ENCODE results near the gene PROKR2. TPM values are rescaled to one million over a fixed set of nuclear protein-coding genes. Genes with fewer than 3 reads are reported as not detected.

The PROKR2 gene
- not detected for total RNA-seq
- total RNA-seq (2013) = 0.11 TPM

DNA sequence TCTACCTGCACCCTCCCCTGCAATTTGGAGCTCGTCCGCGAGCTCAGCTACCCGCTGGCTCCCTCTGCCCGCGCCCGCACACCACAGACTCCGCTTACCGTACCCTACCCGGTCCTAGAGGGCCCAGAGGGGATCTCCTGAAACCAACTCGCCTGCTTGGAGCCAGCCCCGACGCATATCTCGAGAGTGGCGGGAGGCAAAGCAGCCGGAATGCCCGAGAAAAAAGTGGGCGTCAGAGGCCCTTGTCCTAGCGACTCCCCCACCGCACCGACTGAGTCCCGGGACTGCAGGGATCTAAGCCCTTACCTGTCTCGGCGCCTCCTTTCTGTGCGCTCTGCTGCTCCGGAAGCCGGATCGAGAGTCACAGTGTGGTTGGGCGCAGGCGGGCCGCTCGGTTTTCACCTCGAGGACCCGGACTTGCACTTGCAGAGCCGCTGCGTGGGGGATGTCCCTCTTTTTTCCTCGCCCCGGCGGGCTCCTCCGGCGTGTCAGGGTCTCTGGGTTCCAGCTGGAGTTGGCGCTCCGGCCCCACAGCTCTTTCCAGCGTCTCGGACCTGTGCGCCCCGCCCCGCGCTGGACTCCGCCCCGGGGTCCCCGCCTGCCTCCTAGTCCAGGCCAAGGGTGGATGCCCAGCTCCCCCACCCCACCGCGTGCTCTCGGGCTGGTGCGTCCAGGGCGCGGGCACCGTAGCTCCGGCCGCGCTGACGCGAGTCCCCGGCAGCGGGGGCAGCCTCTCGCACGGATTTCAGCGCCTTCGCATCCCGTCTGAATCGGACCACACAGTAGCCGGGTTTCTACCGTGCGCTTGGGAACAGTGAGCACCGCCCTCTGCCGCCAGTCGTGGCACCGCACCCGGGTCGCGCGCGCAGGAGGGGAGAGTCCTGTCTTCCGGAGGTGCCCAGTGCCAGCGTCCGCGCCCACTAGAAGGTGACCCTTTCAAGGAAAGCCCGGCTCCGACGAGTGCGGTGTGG is at the start of gene PROKR2:
Gene PROKR2 (minus strand): TSS at position 767 of the 971 bp plus-strand sequence. CDS start 2,585 bp downstream, outside the sequence.
- Mint-ChIP-seq H3K4me3 (peak within 1 kb of the TSS; percentile 35), H3K4me1 (no peaks in the 10 kb centered on the region), H3K27me3 (ENCODE audit: low read depth in 2 of 2) (peaks cover 32 to 34% of the 10 kb centered on the region in 2 donors), H3K36me3 (no peaks in the 10 kb centered on the region), H3K27ac (no peak within 1 kb of the TSS), H3K9me3 (no peaks in the 10 kb centered on the region)
- Histone ChIP-seq H3K36me3 (ENCODE audit: control insufficient read depth, insufficient read depth, low read length) (no peaks in the 10 kb centered on the region), H3K27me3 (ENCODE audit: control insufficient read depth, insufficient read depth, low read length) (peaks cover 18% of the 10 kb centered on the region), H3K4me3 (ENCODE audit: low read length) (peak within 1 kb of the TSS; percentile 5), H3K4me1 (ENCODE audit: control insufficient read depth, insufficient read depth, low read length) (peaks cover 15% of the 10 kb centered on the region), H3K9me3 (ENCODE audit: control insufficient read depth, insufficient read depth, low read length) (no peaks in the 10 kb centered on the region), H3K27ac (ENCODE audit: low read length) (no peak within 1 kb of the TSS)
- peak in 1 of 2 donors; percentile 31 for DNase-seq
- peak in 1 of 3 donors; percentile 46 for ATAC-seq
- TF ChIP-seq, protein P1, sequence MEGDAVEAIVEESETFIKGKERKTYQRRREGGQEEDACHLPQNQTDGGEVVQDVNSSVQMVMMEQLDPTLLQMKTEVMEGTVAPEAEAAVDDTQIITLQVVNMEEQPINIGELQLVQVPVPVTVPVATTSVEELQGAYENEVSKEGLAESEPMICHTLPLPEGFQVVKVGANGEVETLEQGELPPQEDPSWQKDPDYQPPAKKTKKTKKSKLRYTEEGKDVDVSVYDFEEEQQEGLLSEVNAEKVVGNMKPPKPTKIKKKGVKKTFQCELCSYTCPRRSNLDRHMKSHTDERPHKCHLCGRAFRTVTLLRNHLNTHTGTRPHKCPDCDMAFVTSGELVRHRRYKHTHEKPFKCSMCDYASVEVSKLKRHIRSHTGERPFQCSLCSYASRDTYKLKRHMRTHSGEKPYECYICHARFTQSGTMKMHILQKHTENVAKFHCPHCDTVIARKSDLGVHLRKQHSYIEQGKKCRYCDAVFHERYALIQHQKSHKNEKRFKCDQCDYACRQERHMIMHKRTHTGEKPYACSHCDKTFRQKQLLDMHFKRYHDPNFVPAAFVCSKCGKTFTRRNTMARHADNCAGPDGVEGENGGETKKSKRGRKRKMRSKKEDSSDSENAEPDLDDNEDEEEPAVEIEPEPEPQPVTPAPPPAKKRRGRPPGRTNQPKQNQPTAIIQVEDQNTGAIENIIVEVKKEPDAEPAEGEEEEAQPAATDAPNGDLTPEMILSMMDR (IDR thresholded peaks at IDR 0.05) = no peak
- intact Hi-C loops (cut with micrococcal nuclease) = no loop called here
- WGBS (ENCODE audit: insufficient coverage) = 3% methylated on average over 92 of the region's 92 CpGs

DNA sequence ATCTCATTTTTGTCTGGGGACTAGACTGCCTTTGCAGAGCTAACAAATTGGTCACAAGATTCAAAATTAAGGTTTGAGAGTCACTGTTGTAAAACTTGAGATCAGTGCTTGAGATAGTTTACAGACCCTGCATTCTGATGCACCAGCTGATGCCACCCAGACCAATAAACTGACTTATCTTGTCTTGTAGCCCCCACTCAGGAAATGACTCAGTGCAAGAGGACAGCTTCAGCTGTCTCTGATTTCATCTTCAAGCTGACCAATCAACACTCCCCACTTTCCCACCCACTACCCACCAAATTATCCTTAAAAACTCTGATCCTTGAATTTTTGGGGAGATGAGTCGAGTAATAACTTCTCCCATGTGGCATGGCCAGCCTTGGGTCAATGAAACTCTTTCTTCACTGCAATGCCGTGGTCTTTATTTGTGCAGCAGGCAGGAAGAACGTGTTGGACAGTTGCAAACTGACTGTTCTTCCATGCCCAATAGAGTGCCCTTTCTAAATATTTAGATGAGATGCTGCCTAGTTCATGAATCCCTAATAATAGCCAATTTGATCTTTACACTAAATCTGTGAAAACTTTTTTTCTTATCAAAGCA is 48.3 kb upstream of the PROKR2 start:
- peaks cover 8% of the 10 kb centered on the region for H3K36me3 Mint-ChIP-seq
- Histone ChIP-seq H3K36me3 (ENCODE audit: control insufficient read depth, insufficient read depth, low read length) (no peaks in the 10 kb centered on the region), H3K4me1 (ENCODE audit: control insufficient read depth, insufficient read depth, low read length) (no peaks in the 10 kb centered on the region), H3K4me3 (ENCODE audit: low read length) (no peak overlapping the region), H3K27ac (ENCODE audit: low read length) (no peak overlapping the region), H3K9me3 (ENCODE audit: control insufficient read depth, insufficient read depth, low read length) (peaks cover 5% of the 10 kb centered on the region), H3K27me3 (ENCODE audit: control insufficient read depth, insufficient read depth, low read length) (no peaks in the 10 kb centered on the region)
- H3K4me1 Mint-ChIP-seq = peaks cover 0 to 9% of the 10 kb centered on the region in 2 donors
- intact Hi-C loops (cut with micrococcal nuclease) = no loop called here
- TF ChIP-seq, protein P1 (IDR thresholded peaks at IDR 0.05) = no peak
- 70% methylated on average over 3 of the region's 3 CpGs for WGBS (ENCODE audit: insufficient coverage)
- no peak overlapping the region for H3K4me3 Mint-ChIP-seq
- no peak overlapping the region for H3K27ac Mint-ChIP-seq
- DNase-seq = no peak
- ATAC-seq = no peak
- H3K9me3 Mint-ChIP-seq = peaks cover 7% of the 10 kb centered on the region in 2 donors
- peaks cover 15 to 22% of the 10 kb centered on the region in 2 donors for H3K27me3 Mint-ChIP-seq (ENCODE audit: low read depth in 2 of 2)

GRCh38 chr20:5364136-5364821 is 47.5 kb upstream of the PROKR2 start:
- Histone ChIP-seq H3K27me3 (ENCODE audit: control insufficient read depth, insufficient read depth, low read length) (no peaks in the 10 kb centered on the region), H3K4me3 (ENCODE audit: low read length) (no peak overlapping the region), H3K36me3 (ENCODE audit: control insufficient read depth, insufficient read depth, low read length) (no peaks in the 10 kb centered on the region), H3K27ac (ENCODE audit: low read length) (no peak overlapping the region), H3K4me1 (ENCODE audit: control insufficient read depth, insufficient read depth, low read length) (no peaks in the 10 kb centered on the region), H3K9me3 (ENCODE audit: control insufficient read depth, insufficient read depth, low read length) (peaks cover 5% of the 10 kb centered on the region)
- WGBS (ENCODE audit: insufficient coverage) = 59% methylated on average over 3 of the region's 4 CpGs
- TF ChIP-seq, protein P1 (IDR thresholded peaks at IDR 0.05) = no peak
- intact Hi-C loops (cut with micrococcal nuclease) = no loop called here
- Mint-ChIP-seq H3K9me3 (peaks cover 7% of the 10 kb centered on the region in 2 donors), H3K36me3 (peaks cover 8% of the 10 kb centered on the region), H3K27me3 (ENCODE audit: low read depth in 2 of 2) (peaks cover 15 to 18% of the 10 kb centered on the region in 2 donors), H3K4me3 (no peak overlapping the region), H3K4me1 (peaks cover 0 to 9% of the 10 kb centered on the region in 2 donors), H3K27ac (no peak overlapping the region)
- ATAC-seq = no peak
- no peak for DNase-seq
